H1 (cell line): ENCODE data around the gene PLXNB1. TPM values are rescaled to one million over a fixed set of nuclear protein-coding genes. Genes with fewer than 3 reads are reported as not detected.

Experiments used
- CTCF ChIA-PET: fragments of 300-600 bp; sonication (Branson Sonifier 250); formaldehyde crosslinking; loops from one replicate; lab custom pipeline; 2021; ENCODE audit not compliant: partially characterized antibody; lab: Charles Lee
- POLR2A ChIA-PET: fragments of 300-600 bp; sonication (Branson Sonifier 250); formaldehyde crosslinking; loops from one replicate; lab custom pipeline; 2021; ENCODE audit warnings: inconsistent platforms; ENCODE audit not compliant: partially characterized antibody; lab: Charles Lee
- DNase-seq, 2 experiments: peaks; one replicate each; pipeline versions ENCODE4 v3.0.0 to v3.0.0-alpha.2; 2010 to 2022; ENCODE audit warnings: low spot score in 2 of 2, low read depth in 1 of 2, mixed read lengths in 1 of 2
- FAIRE-seq: peaks from 2 replicates; lab custom pipeline; 2011; peaks lifted over from hg19 to GRCh38; lab: Jason Lieb, UNC
- H2AFZ ChIP-seq: 2 replicates; pipeline ENCODE4 v1.8.1; 2012; ENCODE audit warnings: low read length, inconsistent platforms
- H2AK5ac ChIP-seq: 2 replicates; pipeline ENCODE4 v1.6.1; 2013; ENCODE audit warnings: low read depth, low read length
- H2BK120ac ChIP-seq: replicated peaks from 2 replicates; pipeline ENCODE3; 2013; ENCODE audit warnings: low read depth, low read length, inconsistent platforms
- H2BK12ac ChIP-seq: 2 replicates; pipeline ENCODE4 v1.6.1; 2013; ENCODE audit warnings: low read depth, low read length
- H2BK15ac ChIP-seq: 2 replicates; pipeline ENCODE4 v1.6.1; 2013; ENCODE audit warnings: low read length
- H2BK20ac ChIP-seq: 2 replicates; pipeline ENCODE4 v1.6.1; 2013; ENCODE audit warnings: low read length
- H2BK5ac ChIP-seq: 2 replicates; pipeline ENCODE4 v1.6.1; 2013; ENCODE audit warnings: low read depth, low read length
- H3K14ac ChIP-seq: 2 replicates; pipeline ENCODE4 v1.6.1; 2013; ENCODE audit warnings: inconsistent platforms; ENCODE audit not compliant: insufficient read length
- H3K18ac ChIP-seq: 2 replicates; pipeline ENCODE4 v1.6.1; 2013; ENCODE audit warnings: low read length; ENCODE audit errors: extremely low read depth
- H3K23ac ChIP-seq: 2 replicates; pipeline ENCODE4 v1.6.1; 2013; ENCODE audit warnings: inconsistent platforms; ENCODE audit not compliant: insufficient read length
- H3K23me2 ChIP-seq: 2 replicates; pipeline ENCODE4 v1.6.1; 2013; ENCODE audit warnings: low read depth, low read length
- H3K27ac ChIP-seq: 2 replicates; pipeline ENCODE4 v1.6.1; 2011; ENCODE audit warnings: low read depth, low read length, inconsistent platforms
- H3K27me3 ChIP-seq, 4 experiments: replicated peaks in 1 of 4; 1 replicate in 1 of 4; 2 replicates in 3 of 4; pipeline versions ENCODE4 v1.6.1 to v1.8.1; 2011 to 2013; ENCODE audit warnings: low read length in 3 of 4, mild to moderate bottlenecking in 3 of 4, inconsistent platforms in 2 of 4, mixed read lengths in 2 of 4, moderate library complexity in 1 of 4; ENCODE audit not compliant: control insufficient read depth in 3 of 4, insufficient read depth in 3 of 4; ENCODE audit errors: extremely low read depth in 1 of 4
- H3K36me3 ChIP-seq, 4 experiments: 2 replicates each; pipeline versions ENCODE4 v1.6.1 to v1.8.1; 2011 to 2013; ENCODE audit warnings: mild to moderate bottlenecking in 4 of 4, low read length in 3 of 4, moderate library complexity in 2 of 4, control low read depth in 1 of 4, inconsistent platforms in 1 of 4; ENCODE audit not compliant: insufficient read depth in 4 of 4, control insufficient read depth in 2 of 4
- H3K4ac ChIP-seq: replicated peaks from 2 replicates; pipeline ENCODE3; 2013; ENCODE audit warnings: low read length, low read depth, mixed read lengths, inconsistent platforms; ENCODE audit not compliant: insufficient read length
- H3K4me1 ChIP-seq, 4 experiments: replicated peaks in 1 of 4; 1 replicate in 1 of 4; 2 replicates in 3 of 4; pipeline versions ENCODE4 v1.6.1 to v1.8.1; 2011 to 2013; ENCODE audit warnings: low read length in 3 of 4, inconsistent platforms in 2 of 4, mixed read lengths in 1 of 4; ENCODE audit not compliant: insufficient read depth in 4 of 4, control insufficient read depth in 3 of 4
- H3K4me2 ChIP-seq, 2 experiments: 2 replicates each; pipeline versions ENCODE4 v1.6.1 to v1.8.1; 2011 to 2013; ENCODE audit warnings: low read depth in 2 of 2, low read length in 2 of 2, control low read depth in 1 of 2, inconsistent platforms in 1 of 2, mild to moderate bottlenecking in 1 of 2; ENCODE audit not compliant: insufficient read depth in 1 of 2
- H3K4me3 ChIP-seq, 4 experiments: fragments of 200-600, 300-600 bp in 1 of 4; sonication (generic), shearing (Covaris generic), sonication (Bioruptor Twin) in 1 of 4; 2 replicates each; pipeline versions ENCODE4 v1.5.1 to v1.8.1; 2011 to 2016; ENCODE audit warnings: low read length in 4 of 4, low read depth in 3 of 4, control low read depth in 2 of 4, inconsistent platforms in 2 of 4, mild to moderate bottlenecking in 2 of 4, mixed read lengths in 1 of 4, moderate library complexity in 1 of 4; ENCODE audit not compliant: insufficient read depth in 2 of 4; ENCODE audit errors: extremely low read depth in 1 of 4
- H3K56ac ChIP-seq: replicated peaks from 2 replicates; pipeline ENCODE3; 2013; ENCODE audit warnings: low read depth, mild to moderate bottlenecking, mixed read lengths, low read length, inconsistent platforms; ENCODE audit not compliant: insufficient read length
- H3K79me1 ChIP-seq: 2 replicates; pipeline ENCODE4 v1.6.1; 2013; ENCODE audit warnings: low read depth, low read length, control low read depth
- H3K79me2 ChIP-seq, 2 experiments: 2 replicates each; pipeline versions ENCODE4 v1.6.1 to v1.8.1; 2012 to 2013; ENCODE audit warnings: low read length in 2 of 2, mild to moderate bottlenecking in 2 of 2, inconsistent platforms in 1 of 2; ENCODE audit not compliant: insufficient read depth in 2 of 2, control insufficient read depth in 1 of 2
- H3K9ac ChIP-seq, 4 experiments: replicated peaks in 1 of 4; 1 replicate in 1 of 4; 2 replicates in 3 of 4; pipeline versions ENCODE4 v1.6.1 to v1.8.1; 2011 to 2013; ENCODE audit warnings: low read depth in 3 of 4, low read length in 3 of 4, control low read depth in 2 of 4, mild to moderate bottlenecking in 2 of 4, moderate library complexity in 2 of 4, inconsistent platforms in 1 of 4; ENCODE audit errors: extremely low read depth in 1 of 4
- H3K9me3 ChIP-seq, 2 experiments: 2 replicates each; pipeline versions ENCODE4 v1.6.1 to v1.8.1; 2012 to 2013; ENCODE audit warnings: mild to moderate bottlenecking in 2 of 2, moderate library complexity in 2 of 2, control low read depth in 1 of 2, inconsistent platforms in 1 of 2, low read depth in 1 of 2, low read length in 1 of 2, mixed read lengths in 1 of 2; ENCODE audit not compliant: insufficient read depth in 2 of 2
- H4K20me1 ChIP-seq, 2 experiments: replicated peaks in 1 of 2; 2 replicates each; pipeline versions ENCODE3 to v1.8.1; 2011 to 2013; ENCODE audit warnings: inconsistent platforms in 2 of 2, low read length in 2 of 2, mild to moderate bottlenecking in 1 of 2; ENCODE audit not compliant: insufficient read depth in 2 of 2, control insufficient read depth in 1 of 2
- H4K5ac ChIP-seq: 2 replicates; pipeline ENCODE4 v1.6.1; 2013; ENCODE audit warnings: low read length, low read depth, mixed read lengths, inconsistent platforms; ENCODE audit not compliant: insufficient read length
- H4K8ac ChIP-seq: 2 replicates; pipeline ENCODE4 v1.8.0; 2013; ENCODE audit warnings: mild to moderate bottlenecking, moderate library complexity, low read length, inconsistent platforms; ENCODE audit not compliant: insufficient read depth; ENCODE audit errors: extremely low read depth
- H4K91ac ChIP-seq: replicated peaks from 2 replicates; pipeline ENCODE3; 2013; ENCODE audit warnings: low read length, mixed read lengths, inconsistent platforms; ENCODE audit not compliant: insufficient read length
- BACH1 ChIP-seq: IDR thresholded peaks from 2 replicates; pipeline ENCODE4 v1.6.1; 2012; ENCODE audit warnings: low read length, improper control_type of control experiment
- CBX8 ChIP-seq: fragments of 300-800, 300-1000 bp; sonication (generic); IDR thresholded peaks from 2 replicates; pipeline ENCODE4 v1.7.1; 2016; ENCODE audit warnings: low read depth, low read length, borderline replicate concordance
- CTBP2 ChIP-seq: IDR thresholded peaks from 2 replicates; pipeline ENCODE4 v1.7.0; 2011; ENCODE audit warnings: borderline replicate concordance, mild to moderate bottlenecking, moderate library complexity, mixed read lengths, low read length; ENCODE audit not compliant: insufficient read depth, insufficient read length
- EGR1 ChIP-seq: IDR thresholded peaks from 2 replicates; pipeline ENCODE4 v1.6.1; 2011; ENCODE audit warnings: low read depth, low read length, borderline replicate concordance
- KDM5A ChIP-seq: fragments of 200-600 bp; IDR thresholded peaks from 2 replicates; pipeline ENCODE4 v1.7.1; 2012; ENCODE audit warnings: mild to moderate bottlenecking, low read length, inconsistent platforms, mixed read lengths
- POLR2AphosphoS5 ChIP-seq: IDR thresholded peaks from 2 replicates; pipeline ENCODE4 v1.6.1; 2011; ENCODE audit warnings: low read depth, low read length
- POU5F1 ChIP-seq: IDR thresholded peaks from 2 replicates; pipeline ENCODE4 v1.6.1; 2011; ENCODE audit warnings: low read depth, mild to moderate bottlenecking, low read length, moderate library complexity
- RNF2 ChIP-seq: fragments of 200-900, 300-1000 bp; sonication (generic); IDR thresholded peaks from 2 replicates; pipeline ENCODE4 v1.7.1; 2016; ENCODE audit warnings: borderline replicate concordance, low read depth, mild to moderate bottlenecking, antibody characterized with exemption, low read length; ENCODE audit not compliant: poor library complexity, severe bottlenecking; ENCODE audit errors: missing control alignments
- SIRT6 ChIP-seq: IDR thresholded peaks from one replicate; pipeline ENCODE4 v1.7.1; 2012; ENCODE audit warnings: low read length, inconsistent platforms
- SP4 ChIP-seq: IDR thresholded peaks from 2 replicates; pipeline ENCODE4 v1.6.1; 2012; ENCODE audit warnings: low read length, inconsistent platforms
- TBP ChIP-seq: IDR thresholded peaks from 2 replicates; pipeline ENCODE4 v1.6.1; 2011; ENCODE audit warnings: low read depth, low read length, improper control_type of control experiment
- WGBS, 2 experiments: shearing (Covaris generic) in 1 of 2; methylation state at CpG; one replicate each; pipeline versions ENCODE4 v1.1.6 to v1.1.7; 2013 to 2015; ENCODE audit warnings: low lambda C conversion rate in 2 of 2, mixed read lengths in 2 of 2, inconsistent platforms in 1 of 2, low coverage in 1 of 2, missing lambda C conversion rate in 1 of 2; ENCODE audit not compliant: insufficient replicate concordance in 2 of 2, insufficient coverage in 1 of 2, insufficient read length in 1 of 2; ENCODE audit errors: extremely low coverage in 1 of 2, missing lambda C conversion rate in 1 of 2; 5-methylcytosine and 5-hydroxymethylcytosine counted together
- polyA plus RNA-seq, 7 experiments: library from polyadenylated mRNA; depleted of rRNA in 3 of 7; stranded (reverse) in 5 of 7; unstranded in 2 of 7; fragments of >200 nt in 5 of 7; fragments of 200-250 nt in 2 of 7; gene quantifications; 1 replicate in 5 of 7; 2 replicates in 1 of 7; 4 replicates in 1 of 7; pipeline versions ENCODE4 v1.2.1 to v1.2.3, GENCODE V29; 2011 to 2013; ENCODE audit warnings: missing spikeins in 2 of 7, mixed read lengths in 2 of 7
- total RNA-seq: library from RNA; stranded (reverse); fragmentation: NEBNext Ultra II Directional; extraction: Animal tissue kit (Norgen Biotek cat#: 25700); gene quantifications from 2 replicates; pipeline ENCODE4 v1.2.1, GENCODE V29; 2021
- TF ChIP-seq, protein P1 (sequence below): IDR thresholded peaks from 2 replicates; pipeline ENCODE4 v1.6.1; 2012; ENCODE audit warnings: low read length, inconsistent platforms

The PLXNB1 gene
- total and polyA plus RNA-seq, 2 of the 8 experiments (the other 6 are each of a cell fraction or from before 2014, with no cell fraction given), result 109 to 114 TPM

GRCh38 chr3:48456456-48456855, 26.6 kb upstream of the PLXNB1 start:
- Histone ChIP-seq H2BK12ac (no peak overlapping the region), H3K56ac (no peak overlapping the region), H3K27me3 (no peaks in the 10 kb centered on the region), H3K14ac (no peak overlapping the region), H2BK15ac (no peak overlapping the region), H4K20me1 (no peaks in the 10 kb centered on the region), H4K8ac (no peak overlapping the region), H2BK5ac (no peak overlapping the region), H3K36me3 (peaks cover 26 to 76% (median 59%) of the 10 kb centered on the region in 4 experiments), H3K4ac (no peak overlapping the region), H2AK5ac (no peak overlapping the region), H3K79me2 (no peaks in the 10 kb centered on the region), H3K4me3 (no peak overlapping the region), H3K18ac (no peak overlapping the region), H3K23ac (no peak overlapping the region), H4K91ac (no peak overlapping the region), H4K5ac (no peak overlapping the region), H3K4me1 (no peaks in the 10 kb centered on the region), H3K23me2 (no peaks in the 10 kb centered on the region), H3K9me3 (no peaks in the 10 kb centered on the region), H2AFZ (no peak overlapping the region), H2BK20ac (no peak overlapping the region), H3K27ac (no peak overlapping the region), H3K4me2 (no peak overlapping the region), H3K9ac (no peak overlapping the region), H2BK120ac (no peak overlapping the region), H3K79me1 (no peaks in the 10 kb centered on the region)
- no peak for FAIRE-seq
- ChIA-PET POLR2A (interaction anchor here (1.0 to 5.5 kb wide), 4 partner anchors 10 to 192 kb away, joined by 3 to 37 read pairs (median 4); partner anchors contain the start of gene ATRIP), CTCF (interaction anchor here (0.7 to 3.3 kb wide), 5 partner anchors 20 to 1036 kb away, joined by 3 to 11 read pairs (median 7); no protein-coding TSS in a partner anchor)
- WGBS, 2 experiments, result 100% methylated on average over 1 of the region's 1 CpG; no CpG with 5 or more reads in 1 of the 2 experiments
- no peak for DNase-seq
- no peak for TF ChIP-seq POLR2AphosphoS5
- TF ChIP-seq TBP, result no peak
- TF ChIP-seq POU5F1, result no peak
- TF ChIP-seq BACH1, result no peak
- no peak for TF ChIP-seq CTBP2
- no peak for TF ChIP-seq SP4
- TF ChIP-seq EGR1, result no peak
- no peak for TF ChIP-seq SIRT6
- TF ChIP-seq CBX8, result no peak
- TF ChIP-seq KDM5A, result no peak
- TF ChIP-seq, protein P1, sequence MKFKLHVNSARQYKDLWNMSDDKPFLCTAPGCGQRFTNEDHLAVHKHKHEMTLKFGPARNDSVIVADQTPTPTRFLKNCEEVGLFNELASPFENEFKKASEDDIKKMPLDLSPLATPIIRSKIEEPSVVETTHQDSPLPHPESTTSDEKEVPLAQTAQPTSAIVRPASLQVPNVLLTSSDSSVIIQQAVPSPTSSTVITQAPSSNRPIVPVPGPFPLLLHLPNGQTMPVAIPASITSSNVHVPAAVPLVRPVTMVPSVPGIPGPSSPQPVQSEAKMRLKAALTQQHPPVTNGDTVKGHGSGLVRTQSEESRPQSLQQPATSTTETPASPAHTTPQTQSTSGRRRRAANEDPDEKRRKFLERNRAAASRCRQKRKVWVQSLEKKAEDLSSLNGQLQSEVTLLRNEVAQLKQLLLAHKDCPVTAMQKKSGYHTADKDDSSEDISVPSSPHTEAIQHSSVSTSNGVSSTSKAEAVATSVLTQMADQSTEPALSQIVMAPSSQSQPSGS, result no peak
- TF ChIP-seq RNF2, result no peak
